ENCODE measurements around the gene EEF1A2. TPM values are rescaled to one million over a fixed set of nuclear protein-coding genes. Genes with fewer than 3 reads are reported as not detected.

EEF1A2 gene
- total RNA-seq, 4 donors from 2014 or later, result not detected

- WGBS, 2 donors, result 71 to 76% methylated on average over 16 of the region's 16 CpGs
- Histone ChIP-seq H3K9me3 (no peaks in the 10 kb centered on the region), H3K27ac (no peak overlapping the region), H3K36me3 (no peaks in the 10 kb centered on the region), H3K27me3 (peaks cover 0 to 62% of the 10 kb centered on the region in 2 donors), H3K4me3 (no peak overlapping the region), H3K4me1 (no peaks in the 10 kb centered on the region)
- TF ChIP-seq CTCF (IDR thresholded peaks at IDR 0.05), result no peak
- TF ChIP-seq POLR2A (IDR thresholded peaks at IDR 0.05), result no peak
- no peak for TF ChIP-seq EP300 (IDR thresholded peaks at IDR 0.05)
- no peak for DNase-seq (ENCODE audit: low spot score in 2 of 2)
These were observed 51.6 kb downstream of the EEF1A2 start for GRCh38 chr20:63447320-63447719.

- Histone ChIP-seq H3K9me3 (no peaks in the 10 kb centered on the region), H3K36me3 (no peaks in the 10 kb centered on the region), H3K27ac (no peak overlapping the region), H3K4me3 (no peak overlapping the region), H3K4me1 (no peaks in the 10 kb centered on the region), H3K27me3 (peaks cover 0 to 59% of the 10 kb centered on the region in 2 donors)
- WGBS, 2 donors, result 56 to 63% methylated on average over 31 of the region's 31 CpGs
- TF ChIP-seq EP300 (IDR thresholded peaks at IDR 0.05) (no peak), CTCF (IDR thresholded peaks at IDR 0.05) (no peak), POLR2A (IDR thresholded peaks at IDR 0.05) (no peak)
- no peak for DNase-seq (ENCODE audit: low spot score in 2 of 2)
These were observed 52.5 kb downstream of the EEF1A2 start for GRCh38 chr20:63446216-63447024.

GRCh38 chr20:63445075-63445734 lies 53.7 kb downstream of the EEF1A2 start:
- H3K27ac ChIP-seq, result no peak overlapping the region
- H3K4me1 ChIP-seq, result no peaks in the 10 kb centered on the region
- H3K4me3 ChIP-seq, result no peak overlapping the region
- DNase-seq (ENCODE audit: low spot score in 2 of 2), result no peak
- no peaks in the 10 kb centered on the region for H3K36me3 ChIP-seq
- no peaks in the 10 kb centered on the region for H3K9me3 ChIP-seq
- H3K27me3 ChIP-seq, result peaks cover 0 to 51% of the 10 kb centered on the region in 2 donors
- no peak for TF ChIP-seq CTCF (IDR thresholded peaks at IDR 0.05)
- TF ChIP-seq POLR2A (IDR thresholded peaks at IDR 0.05), result no peak
- no peak for TF ChIP-seq EP300 (IDR thresholded peaks at IDR 0.05)
- 66 to 74% methylated on average over 14 to 15 of the region's 15 CpGs for WGBS, 2 donors

- H3K27me3 ChIP-seq, result peaks cover 0 to 46% of the 10 kb centered on the region in 2 donors
- TF ChIP-seq EP300 (IDR thresholded peaks at IDR 0.05), result no peak
- no peak for TF ChIP-seq CTCF (IDR thresholded peaks at IDR 0.05)
- no peak for TF ChIP-seq POLR2A (IDR thresholded peaks at IDR 0.05)
- 94 to 98% methylated on average over 20 to 24 of the region's 24 CpGs for WGBS, 2 donors
These were observed 54.3 kb downstream of the EEF1A2 start for GRCh38 chr20:63444548-63444947.

More at GRCh38 chr20:63444548-63444947, 54.3 kb downstream of the EEF1A2 start:
- Histone ChIP-seq H3K4me3 (no peak overlapping the region), H3K4me1 (no peaks in the 10 kb centered on the region), H3K27ac (no peak overlapping the region), H3K36me3 (no peaks in the 10 kb centered on the region), H3K9me3 (no peaks in the 10 kb centered on the region)
- no peak for DNase-seq (ENCODE audit: low spot score in 2 of 2)

All from tibial nerve (tissue), 4 donors.